Measurements from ENCODE around the gene FAM184B. TPM values are rescaled to one million over a fixed set of nuclear protein-coding genes. Genes with fewer than 3 reads are reported as not detected.

Gene FAM184B
- total RNA-seq, 1 experiment from 2014 or later = 0.07 TPM

DNA sequence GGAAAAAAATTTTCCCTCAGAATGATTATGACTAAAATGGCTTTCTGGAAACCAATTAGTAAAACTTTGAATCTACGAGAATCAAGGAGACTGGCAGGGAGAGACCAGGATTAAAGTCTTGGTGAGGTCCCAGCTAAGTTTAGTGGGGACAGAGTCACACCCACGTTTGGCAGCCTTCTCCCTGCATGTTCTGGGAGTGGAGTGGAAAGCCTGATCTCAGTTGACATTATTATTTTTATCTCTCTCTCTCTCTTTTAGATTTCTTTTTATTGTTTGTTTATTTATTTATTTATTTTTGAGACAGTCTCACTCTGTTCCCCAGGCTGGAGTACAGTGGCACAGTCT lies 99.2 kb downstream of the FAM184B start:
- no peaks in the 10 kb centered on the region for H3K36me3 ChIP-seq (ENCODE audit: control insufficient read depth in 1 of 2, insufficient read depth in 2 of 2, low read length in 2 of 2)
- no peaks in the 10 kb centered on the region for H3K9me3 ChIP-seq (ENCODE audit: control insufficient read depth in 1 of 2, insufficient read depth in 1 of 2, low read depth in 1 of 2, low read length in 2 of 2)
- H3K9ac ChIP-seq (ENCODE audit: low read length) = no peak overlapping the region
- H3K4me1 ChIP-seq (ENCODE audit: control insufficient read depth in 1 of 2, insufficient read depth in 2 of 2, low read length in 2 of 2) = no peaks in the 10 kb centered on the region
- intact Hi-C loops (cut with micrococcal nuclease) = no loop called here
- DNase-seq (ENCODE audit: low read depth, low spot score) (no peak), ATAC-seq (no peak)
- H3K4me2 ChIP-seq (ENCODE audit: low read length) = no peak overlapping the region
- no peaks in the 10 kb centered on the region for H3K27me3 ChIP-seq (ENCODE audit: insufficient read depth, low read length)
- BruUV-seq (replicated peaks) = no TSS peak
- H3K4me3 ChIP-seq (replicated peaks in 1 of 2; ENCODE audit: low read depth in 1 of 2, low read length in 2 of 2) = no peak overlapping the region
- ChIA-PET CTCF (no interaction called here), RAD21 (ENCODE audit: low non-redundant PET in 1 of 2, low total read pairs in 2 of 2, uncharacterized antibody in 2 of 2, unreplicated experiment in 2 of 2) (no interaction called here), POLR2A (no interaction called here)
- H4K20me1 ChIP-seq (ENCODE audit: insufficient read depth) = no peaks in the 10 kb centered on the region
- TF ChIP-seq SRF (IDR thresholded peaks at IDR 0.05; ENCODE audit: low read depth) (no peak), TCF7L2 (IDR thresholded peaks at IDR 0.05; ENCODE audit: borderline replicate concordance, extremely low read depth, insufficient read depth, insufficient read length) (no peak), ZNF274 (IDR thresholded peaks at IDR 0.05; ENCODE audit: low read depth, low read length) (no peak), ZFX (IDR thresholded peaks at IDR 0.05) (no peak), EZH2 (IDR thresholded peaks at IDR 0.05) (no peak), EZH2phosphoT487 (IDR thresholded peaks at IDR 0.05; ENCODE audit: borderline replicate concordance) (no peak), CBX3 (IDR thresholded peaks at IDR 0.05; ENCODE audit: low read depth) (no peak), REST (IDR thresholded peaks at IDR 0.05; ENCODE audit: low read depth) (no peak), POLR2AphosphoS5 (IDR thresholded peaks at IDR 0.05; ENCODE audit: low read depth, low read length) (no peak), YY1 (IDR thresholded peaks at IDR 0.05; ENCODE audit: extremely low read depth, insufficient replicate concordance, low read depth, low read length) (no peak), RAD21 (IDR thresholded peaks at IDR 0.05; ENCODE audit: low read depth) (no peak), CTCF (IDR thresholded peaks at IDR 0.05 in 2 of 3, conservative IDR thresholded peaks at IDR 0.05 in 1 of 3; ENCODE audit: borderline replicate concordance in 1 of 3, insufficient read depth in 1 of 3, low read depth in 2 of 3, low read length in 2 of 3) (no peak), EGR1 (IDR thresholded peaks at IDR 0.05; ENCODE audit: low read depth) (no peak), JUND (IDR thresholded peaks at IDR 0.05) (no peak), CEBPB (IDR thresholded peaks at IDR 0.05; ENCODE audit: low read depth) (no peak)
- TF ChIP-seq, protein P1, sequence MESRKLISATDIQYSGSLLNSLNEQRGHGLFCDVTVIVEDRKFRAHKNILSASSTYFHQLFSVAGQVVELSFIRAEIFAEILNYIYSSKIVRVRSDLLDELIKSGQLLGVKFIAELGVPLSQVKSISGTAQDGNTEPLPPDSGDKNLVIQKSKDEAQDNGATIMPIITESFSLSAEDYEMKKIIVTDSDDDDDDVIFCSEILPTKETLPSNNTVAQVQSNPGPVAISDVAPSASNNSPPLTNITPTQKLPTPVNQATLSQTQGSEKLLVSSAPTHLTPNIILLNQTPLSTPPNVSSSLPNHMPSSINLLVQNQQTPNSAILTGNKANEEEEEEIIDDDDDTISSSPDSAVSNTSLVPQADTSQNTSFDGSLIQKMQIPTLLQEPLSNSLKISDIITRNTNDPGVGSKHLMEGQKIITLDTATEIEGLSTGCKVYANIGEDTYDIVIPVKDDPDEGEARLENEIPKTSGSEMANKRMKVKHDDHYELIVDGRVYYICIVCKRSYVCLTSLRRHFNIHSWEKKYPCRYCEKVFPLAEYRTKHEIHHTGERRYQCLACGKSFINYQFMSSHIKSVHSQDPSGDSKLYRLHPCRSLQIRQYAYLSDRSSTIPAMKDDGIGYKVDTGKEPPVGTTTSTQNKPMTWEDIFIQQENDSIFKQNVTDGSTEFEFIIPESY (IDR thresholded peaks at IDR 0.05; ENCODE audit: extremely low read depth, insufficient replicate concordance, low read length) = no peak
- H2AFZ ChIP-seq (ENCODE audit: low read depth, low read length, poor library complexity, severe bottlenecking) = no peak overlapping the region
- H3K79me2 ChIP-seq (ENCODE audit: insufficient read depth, low read length) = no peaks in the 10 kb centered on the region
- no peaks in the 10 kb centered on the region for H3K9me2 ChIP-seq (ENCODE audit: insufficient read depth)
- no peak overlapping the region for H3K27ac ChIP-seq (ENCODE audit: low read depth, low read length)

Measured in HCT116 (cell line).